HepG2 (cell line): ENCODE measurements around the gene VWA5B1.

Experiments
- FOXK1 ChIP-seq: sonication (generic); formaldehyde crosslinking; IDR thresholded peaks from 2 replicates; pipeline ENCODE4 v1.4.0; 2020; ENCODE audit warnings: low read depth, missing genetic modification reagents, borderline replicate concordance
- HMG20B ChIP-seq: conservative IDR thresholded peaks from 2 replicates; pipeline ENCODE4 v1.6.1; 2016; ENCODE audit warnings: missing genetic modification reagents, missing compliant biosample characterization
- RBFOX2 ChIP-seq: fragments of 200-400 bp; formaldehyde crosslinking; IDR thresholded peaks from 2 replicates; pipeline ENCODE4 v1.6.1; 2017; ENCODE audit warnings: low read depth, mild to moderate bottlenecking, low read length
- SIN3B ChIP-seq: fragments of 150-350 bp; IDR thresholded peaks from 2 replicates; pipeline ENCODE4 v1.6.1; 2014; ENCODE audit warnings: low read length
- TF ChIP-seq, protein P1 (sequence below): IDR thresholded peaks from 2 replicates; pipeline ENCODE4 v1.6.1; 2012; ENCODE audit warnings: low read depth, low read length, improper control_type of control experiment
- TF ChIP-seq, protein P2 (sequence below), 2 experiments: sonication (generic) in 1 of 2; formaldehyde crosslinking in 1 of 2; IDR thresholded peaks; 2 replicates each; pipeline versions ENCODE4 v1.5.1 to v1.6.1; 2011 to 2020; ENCODE audit warnings: borderline replicate concordance in 1 of 2, low read depth in 1 of 2, low read length in 1 of 2, mild to moderate bottlenecking in 1 of 2, missing genetic modification reagents in 1 of 2, moderate library complexity in 1 of 2
- TF ChIP-seq, protein P3 (sequence below): sonication (generic); formaldehyde crosslinking; IDR thresholded peaks from 2 replicates; pipeline ENCODE4 v1.4.0; 2020; ENCODE audit warnings: missing genetic modification reagents

DNA sequence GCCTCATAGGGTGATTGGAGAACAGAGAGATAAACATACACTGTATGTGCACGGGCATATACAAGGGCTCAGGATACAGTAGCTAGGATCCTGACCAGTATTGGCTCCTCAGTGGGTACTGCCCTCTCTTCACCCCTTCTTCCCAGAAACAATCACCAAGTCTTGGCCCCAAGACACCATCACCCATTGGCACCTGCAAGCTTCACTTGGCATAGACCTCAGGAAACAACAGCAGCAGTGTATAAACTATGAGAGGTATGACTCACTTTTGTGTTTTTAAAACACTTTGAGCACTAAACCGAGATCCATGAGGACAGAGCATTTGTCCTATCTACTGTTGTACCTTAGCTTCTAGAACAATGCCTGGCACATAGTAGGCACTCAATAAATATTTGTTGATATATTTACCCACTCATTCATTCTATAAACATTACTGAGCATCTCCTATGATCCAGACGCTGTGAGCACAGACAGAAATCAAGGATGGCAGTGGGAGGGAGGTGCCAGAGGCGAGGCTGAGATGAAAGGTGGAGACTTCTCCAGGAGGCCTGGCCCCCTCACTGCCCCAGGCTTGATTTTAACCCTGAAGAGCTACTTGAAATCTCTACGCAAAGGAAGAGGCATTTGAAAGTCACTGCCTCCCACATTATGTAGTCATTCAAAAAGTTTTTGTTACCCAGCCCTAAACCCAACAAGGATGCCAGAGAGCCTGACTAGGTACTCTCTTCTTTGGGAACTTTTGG lies 100.1 kb downstream of the VWA5B1 start:
- TF ChIP-seq, protein P1, sequence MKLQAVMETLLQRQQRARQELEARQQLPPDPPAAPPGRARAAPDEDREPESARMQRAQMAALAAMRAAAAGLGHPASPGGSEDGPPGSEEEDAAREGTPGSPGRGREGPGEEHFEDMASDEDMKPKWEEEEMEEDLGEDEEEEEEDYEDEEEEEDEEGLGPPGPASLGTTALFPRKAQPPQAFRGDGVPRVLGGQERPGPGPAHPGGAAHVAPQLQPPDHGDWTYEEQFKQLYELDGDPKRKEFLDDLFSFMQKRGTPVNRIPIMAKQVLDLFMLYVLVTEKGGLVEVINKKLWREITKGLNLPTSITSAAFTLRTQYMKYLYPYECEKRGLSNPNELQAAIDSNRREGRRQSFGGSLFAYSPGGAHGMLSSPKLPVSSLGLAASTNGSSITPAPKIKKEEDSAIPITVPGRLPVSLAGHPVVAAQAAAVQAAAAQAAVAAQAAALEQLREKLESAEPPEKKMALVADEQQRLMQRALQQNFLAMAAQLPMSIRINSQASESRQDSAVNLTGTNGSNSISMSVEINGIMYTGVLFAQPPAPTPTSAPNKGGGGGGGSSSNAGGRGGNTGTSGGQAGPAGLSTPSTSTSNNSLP = no peak
- TF ChIP-seq, protein P2, sequence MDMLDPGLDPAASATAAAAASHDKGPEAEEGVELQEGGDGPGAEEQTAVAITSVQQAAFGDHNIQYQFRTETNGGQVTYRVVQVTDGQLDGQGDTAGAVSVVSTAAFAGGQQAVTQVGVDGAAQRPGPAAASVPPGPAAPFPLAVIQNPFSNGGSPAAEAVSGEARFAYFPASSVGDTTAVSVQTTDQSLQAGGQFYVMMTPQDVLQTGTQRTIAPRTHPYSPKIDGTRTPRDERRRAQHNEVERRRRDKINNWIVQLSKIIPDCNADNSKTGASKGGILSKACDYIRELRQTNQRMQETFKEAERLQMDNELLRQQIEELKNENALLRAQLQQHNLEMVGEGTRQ (IDR thresholded peaks at IDR 0.05; ENCODE audit: low read depth, low read length) = no peak
- TF ChIP-seq, protein P2 (CRISPR knock-in tag; IDR thresholded peaks at IDR 0.05; ENCODE audit: borderline replicate concordance) = no peak
- TF ChIP-seq SIN3B (no peak), RBFOX2 (no peak), FOXK1 (CRISPR knock-in tag) (no peak), HMG20B (CRISPR knock-in tag) (no peak)
- TF ChIP-seq, protein P3, sequence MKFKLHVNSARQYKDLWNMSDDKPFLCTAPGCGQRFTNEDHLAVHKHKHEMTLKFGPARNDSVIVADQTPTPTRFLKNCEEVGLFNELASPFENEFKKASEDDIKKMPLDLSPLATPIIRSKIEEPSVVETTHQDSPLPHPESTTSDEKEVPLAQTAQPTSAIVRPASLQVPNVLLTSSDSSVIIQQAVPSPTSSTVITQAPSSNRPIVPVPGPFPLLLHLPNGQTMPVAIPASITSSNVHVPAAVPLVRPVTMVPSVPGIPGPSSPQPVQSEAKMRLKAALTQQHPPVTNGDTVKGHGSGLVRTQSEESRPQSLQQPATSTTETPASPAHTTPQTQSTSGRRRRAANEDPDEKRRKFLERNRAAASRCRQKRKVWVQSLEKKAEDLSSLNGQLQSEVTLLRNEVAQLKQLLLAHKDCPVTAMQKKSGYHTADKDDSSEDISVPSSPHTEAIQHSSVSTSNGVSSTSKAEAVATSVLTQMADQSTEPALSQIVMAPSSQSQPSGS (CRISPR knock-in tag) = no peak
